Endothelial cell of umbilical vein (primary cell): Measurements from ENCODE around the gene APBB2. TPM values are rescaled to one million over a fixed set of nuclear protein-coding genes. Genes with fewer than 3 reads are reported as not detected.

Source experiments
- BruUV-seq: library from RNA; stranded (reverse); fragments of 400-500 nt; replicated peaks from 2 replicates; lab custom pipeline; 2021; lab: Mats Ljungman, UMichigan
- CTCF ChIA-PET: fragments of 300-600, 350-600 bp; sonication (Branson Sonifier 250); formaldehyde crosslinking; loops from one replicate; lab custom pipeline; 2021; ENCODE audit warnings: antibody characterized with exemption, inconsistent platforms; lab: Charles Lee
- POLR2A ChIA-PET: fragments of 300-600, 350-600 bp; sonication (Branson Sonifier 250); formaldehyde crosslinking; loops from one replicate; lab custom pipeline; 2021; ENCODE audit warnings: antibody characterized with exemption, inconsistent platforms; lab: Charles Lee
- DNase-seq: peaks from one replicate; pipeline ENCODE4 v3.0.0-alpha.2; 2011; ENCODE audit warnings: low read depth, low spot score
- FAIRE-seq: peaks from 2 replicates; lab custom pipeline; 2011; peaks lifted over from hg19 to GRCh38; lab: Jason Lieb, UNC
- H2AFZ ChIP-seq: 2 replicates; pipeline ENCODE4 v1.6.0; 2012; ENCODE audit warnings: low read depth, low read length, control low read depth, inconsistent platforms
- H3K27ac ChIP-seq: 2 replicates; pipeline ENCODE4 v1.5.1; 2011; ENCODE audit warnings: low read depth, mild to moderate bottlenecking, control low read depth, low read length, moderate library complexity; ENCODE audit not compliant: insufficient read depth
- H3K27me3 ChIP-seq, 2 experiments: 2 replicates each; pipeline versions ENCODE4 v1.6.0 to v1.6.1; 2011; ENCODE audit warnings: low read length in 2 of 2, mixed read lengths in 1 of 2; ENCODE audit not compliant: control insufficient read depth in 2 of 2, insufficient read depth in 2 of 2
- H3K36me3 ChIP-seq, 2 experiments: 2 replicates in 1 of 2; 3 replicates in 1 of 2; pipeline ENCODE4 v1.5.1; 2011; ENCODE audit warnings: low read length in 2 of 2, mild to moderate bottlenecking in 1 of 2, moderate library complexity in 1 of 2; ENCODE audit not compliant: control insufficient read depth in 2 of 2, insufficient read depth in 2 of 2; ENCODE audit errors: extremely low read depth in 1 of 2
- H3K4me1 ChIP-seq: 3 replicates; pipeline ENCODE4 v1.5.1; 2011; ENCODE audit warnings: mild to moderate bottlenecking, low read length; ENCODE audit not compliant: control insufficient read depth, insufficient read depth; ENCODE audit errors: extremely low read depth
- H3K4me2 ChIP-seq: 2 replicates; pipeline ENCODE4 v1.6.1; 2011; ENCODE audit warnings: low read length, control low read depth, mixed read lengths; ENCODE audit not compliant: insufficient read depth
- H3K4me3 ChIP-seq, 3 experiments: fragments of 200-600 bp in 1 of 3; sonication (generic), shearing (Covaris generic) in 1 of 3; replicated peaks in 1 of 3; 2 replicates each; pipeline ENCODE4 v1.5.1; 2011 to 2016; ENCODE audit warnings: control low read depth in 3 of 3, low read length in 3 of 3, mild to moderate bottlenecking in 2 of 3, inconsistent platforms in 1 of 3, low read depth in 1 of 3, moderate library complexity in 1 of 3; ENCODE audit not compliant: insufficient read depth in 1 of 3
- H3K79me2 ChIP-seq: 2 replicates; pipeline ENCODE4 v1.6.0; 2012; ENCODE audit warnings: low read length, inconsistent platforms; ENCODE audit not compliant: control insufficient read depth, insufficient read depth
- H3K9ac ChIP-seq: replicated peaks from 2 replicates; pipeline ENCODE3; 2011; ENCODE audit warnings: low read length, control low read depth; ENCODE audit not compliant: insufficient read depth; ENCODE audit errors: extremely low read depth
- H3K9me1 ChIP-seq: replicated peaks from 3 replicates; pipeline ENCODE4 v1.6.0; 2011; ENCODE audit warnings: mild to moderate bottlenecking, low read length; ENCODE audit not compliant: control insufficient read depth, insufficient read depth; ENCODE audit errors: extremely low read depth
- H3K9me3 ChIP-seq: replicated peaks from 2 replicates; pipeline ENCODE4 v1.5.1; 2012; ENCODE audit warnings: low read length, inconsistent platforms; ENCODE audit not compliant: control insufficient read depth, insufficient read depth
- H4K20me1 ChIP-seq: replicated peaks from 2 replicates; pipeline ENCODE3; 2011; ENCODE audit warnings: mild to moderate bottlenecking, low read length; ENCODE audit not compliant: control insufficient read depth, insufficient read depth; ENCODE audit errors: extremely low read depth
- EZH2 ChIP-seq: IDR thresholded peaks from 2 replicates; pipeline ENCODE4 v1.6.1; 2012; ENCODE audit warnings: borderline replicate concordance, low read depth, mild to moderate bottlenecking, moderate library complexity, low read length, inconsistent platforms; ENCODE audit not compliant: severe bottlenecking
- FOS ChIP-seq: IDR thresholded peaks from 2 replicates; pipeline ENCODE4 v1.6.1; 2011; ENCODE audit warnings: mild to moderate bottlenecking, low read length, moderate library complexity, borderline replicate concordance; ENCODE audit not compliant: insufficient read depth
- GATA2 ChIP-seq: IDR thresholded peaks from 2 replicates; pipeline ENCODE4 v1.7.0; 2011; ENCODE audit warnings: low read depth, mild to moderate bottlenecking, moderate library complexity, mixed read lengths, low read length; ENCODE audit not compliant: insufficient read length, insufficient read depth
- JUN ChIP-seq: IDR thresholded peaks from 2 replicates; pipeline ENCODE4 v1.6.1; 2011; ENCODE audit warnings: borderline replicate concordance, low read depth; ENCODE audit not compliant: insufficient read length, insufficient read depth
- MYC ChIP-seq: IDR thresholded peaks from one replicate; pipeline ENCODE4 v1.6.1; 2011; ENCODE audit warnings: mild to moderate bottlenecking, low read depth, low read length
- POLR2A ChIP-seq: IDR thresholded peaks from 2 replicates; pipeline ENCODE4 v1.6.1; 2012; ENCODE audit warnings: low read depth, mild to moderate bottlenecking, control low read depth, low read length
- dilution Hi-C: fragments of 300-500 bp; cut with MboI; formaldehyde crosslinking; loops from one replicate; pipeline ENCODE4 v1.15.0; 2019; ENCODE audit warnings: low sequenced_read_pairs; ENCODE audit not compliant: extremely low pct_ligation_motif_present
- intact Hi-C: fragments of 100-400 bp; cut with micrococcal nuclease; formaldehyde crosslinking; loops from one replicate; pipeline ENCODE4 v1.10.0; 2022
- polyA plus RNA-seq, 4 experiments: library from polyadenylated mRNA; depleted of rRNA in 3 of 4; stranded (reverse) in 3 of 4; unstranded in 1 of 4; fragments of >200 nt; gene quantifications; 2 replicates each; pipeline versions ENCODE4 v1.2.1 to v1.2.3, GENCODE V29; 2011 to 2012; ENCODE audit warnings: missing spikeins in 1 of 4
- total RNA-seq: library from RNA; stranded (reverse); gene quantifications from 2 replicates; pipeline ENCODE4 v1.2.3, GENCODE V29; 2021

Gene APBB2
- total and polyA plus RNA-seq, 2 donors (not counting 3 experiments of a cell fraction or from before 2014, with no cell fraction given) = 79.8 to 124 TPM

DNA sequence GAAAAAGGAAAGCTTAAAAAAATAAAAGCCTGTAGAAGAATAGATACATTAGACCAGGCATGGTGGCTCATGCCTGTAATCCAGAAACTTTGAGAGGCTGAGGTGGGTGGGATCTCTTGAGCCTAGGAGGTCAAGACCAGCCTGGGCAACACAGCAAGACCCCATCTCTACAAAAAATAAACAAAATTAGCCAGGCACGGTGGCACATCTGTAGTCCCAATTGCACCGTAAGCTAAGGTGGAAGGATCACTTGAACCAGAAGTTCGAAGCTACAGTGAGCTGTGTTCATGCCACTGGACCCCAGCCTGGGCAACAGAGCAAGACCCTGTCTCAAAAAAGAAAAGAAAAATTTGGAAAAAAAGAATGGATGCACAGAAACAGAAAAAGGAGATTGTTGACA lies 149.4 kb downstream of the APBB2 start:
- Histone ChIP-seq H3K27ac (no peak overlapping the region), H3K9me3 (no peaks in the 10 kb centered on the region), H2AFZ (no peak overlapping the region), H3K4me3 (no peak overlapping the region), H3K4me2 (no peak overlapping the region), H3K9ac (no peak overlapping the region), H3K9me1 (no peaks in the 10 kb centered on the region), H3K27me3 (no peaks in the 10 kb centered on the region), H4K20me1 (no peaks in the 10 kb centered on the region), H3K4me1 (peaks cover 27% of the 10 kb centered on the region), H3K36me3 (no peaks in the 10 kb centered on the region), H3K79me2 (peaks cover 64% of the 10 kb centered on the region)
- ChIA-PET POLR2A (no interaction called here), CTCF (interaction anchor here (0.6 to 1.7 kb wide), 9 partner anchors 13 to 149 kb away, joined by 3 to 5 read pairs (median 3); partner anchors contain the start of gene APBB2)
- TF ChIP-seq POLR2A = no peak
- no peak for TF ChIP-seq JUN
- FAIRE-seq = no peak
- no peak for DNase-seq
- intact Hi-C loops = no loop called here
- dilution Hi-C loops = no loop called here
- TSS peak; percentile 6 for BruUV-seq

DNA sequence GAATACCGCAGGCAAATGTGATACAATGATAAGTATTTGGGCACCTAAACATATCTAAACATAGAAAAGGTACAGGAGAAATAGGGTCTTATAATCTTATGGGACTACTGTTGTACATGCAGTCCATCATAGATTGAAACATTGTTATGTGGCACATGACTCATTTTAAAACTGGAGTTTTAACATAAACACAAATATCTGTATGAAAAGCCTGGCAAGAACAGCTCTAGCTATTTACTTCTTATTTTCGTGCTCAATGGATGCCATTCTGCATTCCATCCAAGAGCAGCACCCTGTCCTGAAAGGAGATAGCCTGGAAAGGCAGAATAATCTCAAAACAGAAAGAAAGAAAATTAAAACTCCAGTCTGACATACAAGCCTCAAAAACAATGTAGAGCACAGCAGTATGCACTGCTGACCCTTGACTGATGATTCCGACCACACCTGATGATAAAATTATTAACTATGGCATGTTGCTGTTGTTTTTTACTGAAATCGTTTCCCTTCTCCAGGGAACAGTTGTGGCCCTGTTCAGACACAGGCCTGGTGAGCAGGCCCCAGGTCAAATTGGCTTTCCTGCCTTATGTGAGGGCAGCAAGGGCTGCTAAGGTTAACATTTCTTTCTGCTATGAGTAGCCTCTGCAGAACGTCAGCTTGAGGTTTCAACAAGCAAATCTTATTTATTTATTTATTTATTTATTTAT lies 152.7 kb downstream of the APBB2 start:
- DNase-seq (peak; percentile 46), FAIRE-seq (peak; percentile 65)
- intact Hi-C loops (no loop called here), dilution Hi-C loops (no loop called here)
- Histone ChIP-seq H3K4me3 (no peak overlapping the region), H3K79me2 (peaks cover 62% of the 10 kb centered on the region), H3K9me1 (no peaks in the 10 kb centered on the region), H3K27me3 (no peaks in the 10 kb centered on the region), H3K27ac (peak overlapping the region; percentile 8), H2AFZ (no peak overlapping the region), H3K9ac (no peak overlapping the region), H3K4me2 (no peak overlapping the region), H3K4me1 (peaks cover 27% of the 10 kb centered on the region), H3K36me3 (peaks cover 0 to 5% of the 10 kb centered on the region in 2 experiments), H4K20me1 (no peaks in the 10 kb centered on the region), H3K9me3 (no peaks in the 10 kb centered on the region)
- no peak for TF ChIP-seq MYC
- TF ChIP-seq GATA2 = no peak
- TF ChIP-seq EZH2 = no peak
- TF ChIP-seq FOS = peak; percentile 19
- no peak for TF ChIP-seq POLR2A
- BruUV-seq = no TSS peak
- ChIA-PET POLR2A (no interaction called here), CTCF (interaction anchor here (0.7 to 2.1 kb wide), 9 partner anchors 11 to 137 kb away, joined by 3 to 5 read pairs (median 4); no protein-coding TSS in a partner anchor)
